NCI-H748 (cell line): ENCODE measurements around the gene ACOT7.

Experiments used
- DNase-seq: peaks from one replicate; lab custom pipeline; 2025; ENCODE audit not compliant: unreplicated experiment; lab: John Stamatoyannopoulos, UW

Gene ACOT7

DNA sequence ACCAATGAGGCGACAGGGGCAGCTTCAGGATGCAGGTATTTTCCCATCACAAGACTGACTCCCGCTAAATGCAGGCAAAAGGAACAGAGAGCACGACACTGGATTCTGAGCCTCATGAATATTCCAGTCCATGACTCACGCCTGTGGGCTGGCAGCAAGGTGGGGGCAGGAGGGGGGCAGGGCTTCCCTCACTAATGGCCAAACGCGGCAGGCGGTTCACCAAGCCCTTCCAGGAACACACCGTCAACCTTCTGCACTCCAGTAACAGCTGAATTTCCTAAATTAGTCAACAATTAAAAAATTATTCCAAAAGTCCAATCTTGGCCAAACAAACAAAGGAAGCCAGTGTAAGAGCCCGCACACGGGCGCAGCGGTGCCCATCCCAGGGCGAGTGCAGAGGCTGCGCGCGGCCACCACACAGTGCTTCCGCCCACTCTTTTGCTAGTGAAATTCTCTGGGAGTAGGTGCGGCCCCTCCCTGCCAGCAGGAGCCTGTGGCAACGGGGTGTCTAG, 120.1 kb downstream of the ACOT7 start:
- peak; percentile 25 for DNase-seq

DNA sequence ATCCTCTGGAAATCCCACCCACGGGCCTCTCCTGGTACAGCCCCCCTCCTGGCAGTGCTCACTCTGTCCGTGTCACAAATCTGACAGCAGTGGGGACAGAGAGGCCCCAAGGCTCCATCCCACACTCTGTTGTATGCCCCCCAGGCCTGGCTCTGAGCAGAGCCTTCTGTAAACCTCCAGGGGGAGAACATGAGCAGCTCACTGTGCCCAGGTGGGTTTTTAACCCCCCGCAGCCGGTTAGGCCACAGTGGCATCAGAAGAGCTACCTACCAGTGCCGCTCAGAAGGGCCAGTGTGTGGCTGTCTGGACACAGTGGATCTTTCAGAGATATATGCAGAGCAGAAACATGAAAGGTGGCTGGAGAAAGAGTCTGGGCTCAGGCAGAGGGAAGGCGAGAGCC, 120.7 kb downstream of the ACOT7 start:
- DNase-seq: no peak

DNA sequence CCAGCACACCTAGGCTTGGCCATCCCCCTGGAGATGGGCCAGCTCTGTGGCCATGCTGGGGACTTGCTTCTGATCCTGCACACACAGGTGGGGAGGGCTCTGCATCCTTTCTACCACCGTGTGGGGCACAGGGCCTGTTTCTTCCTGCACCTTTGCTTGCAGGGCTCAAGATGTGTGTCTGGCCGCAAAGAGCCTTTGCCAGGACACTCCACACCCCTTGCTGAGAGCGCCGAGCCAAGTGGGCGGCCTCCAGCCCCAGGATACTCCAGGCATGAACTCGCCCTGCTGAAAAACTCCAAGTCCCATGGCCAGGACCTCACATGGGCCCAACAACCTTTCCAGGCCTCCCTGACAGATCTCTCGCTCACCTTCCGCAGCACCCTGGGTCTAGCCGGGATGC, 121.1 kb downstream of the ACOT7 start:
- no peak for DNase-seq

DNA sequence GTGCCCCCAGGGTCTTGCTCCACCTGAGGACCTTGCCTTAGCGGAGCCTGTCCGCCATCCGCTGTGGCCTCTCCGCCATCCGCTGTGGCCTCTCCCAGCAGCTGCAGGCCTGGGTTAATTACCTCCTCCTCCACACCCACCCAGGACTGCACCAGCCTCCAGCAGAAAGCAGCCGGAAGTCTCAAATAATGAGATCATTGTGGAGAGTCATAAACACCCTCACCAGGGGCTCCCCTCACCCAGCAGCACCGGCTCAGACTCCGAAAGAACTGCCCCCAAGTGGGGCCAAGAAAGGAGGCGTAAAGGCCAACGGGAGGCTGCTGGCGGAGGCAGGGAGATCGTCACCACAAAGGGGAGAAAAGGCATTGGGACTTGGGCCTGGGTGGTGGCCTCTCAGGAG, 122.0 kb downstream of the ACOT7 start:
- DNase-seq: peak; percentile 82

DNA sequence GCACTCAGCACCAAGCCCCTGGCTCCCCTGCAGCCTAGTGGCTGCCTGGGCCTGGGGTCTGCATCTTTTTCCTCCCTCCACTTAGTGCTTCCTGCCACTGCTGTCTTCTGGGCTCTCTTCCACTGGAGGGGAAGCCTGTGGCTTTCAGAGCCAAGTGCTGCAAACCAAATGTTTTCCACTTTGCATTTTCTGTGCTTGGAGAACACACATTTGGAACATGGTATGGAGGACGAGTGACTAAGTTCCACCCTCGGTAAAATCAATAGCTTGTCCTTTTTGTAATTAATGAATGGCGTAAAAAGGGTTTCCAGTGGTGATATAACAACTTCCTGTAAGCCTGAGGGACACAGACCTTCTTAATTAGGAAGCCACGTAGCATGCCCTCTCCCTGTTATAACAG, 122.6 kb downstream of the ACOT7 start:
- peak; percentile 52 for DNase-seq

DNA sequence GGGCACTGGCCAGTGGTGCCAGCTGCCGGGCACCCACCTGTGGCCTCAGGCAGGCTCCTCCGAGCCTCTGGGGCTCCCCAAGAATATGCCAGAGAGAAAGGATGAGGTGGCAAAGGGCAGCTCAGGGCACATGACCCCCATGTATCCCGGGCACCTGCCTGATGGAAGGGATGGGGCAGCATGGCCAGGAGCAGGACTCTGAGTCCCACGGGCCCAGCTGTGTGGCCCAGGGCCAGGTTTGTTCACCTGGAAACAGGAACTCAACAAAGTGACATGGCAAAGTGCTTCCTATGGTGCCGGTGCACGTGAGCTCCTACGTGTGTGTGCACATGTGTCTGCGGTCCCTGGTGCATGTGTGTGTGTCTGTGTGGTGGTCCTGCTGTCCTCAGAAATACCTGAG, 123.2 kb downstream of the ACOT7 start:
- peak; percentile 48 for DNase-seq

DNA sequence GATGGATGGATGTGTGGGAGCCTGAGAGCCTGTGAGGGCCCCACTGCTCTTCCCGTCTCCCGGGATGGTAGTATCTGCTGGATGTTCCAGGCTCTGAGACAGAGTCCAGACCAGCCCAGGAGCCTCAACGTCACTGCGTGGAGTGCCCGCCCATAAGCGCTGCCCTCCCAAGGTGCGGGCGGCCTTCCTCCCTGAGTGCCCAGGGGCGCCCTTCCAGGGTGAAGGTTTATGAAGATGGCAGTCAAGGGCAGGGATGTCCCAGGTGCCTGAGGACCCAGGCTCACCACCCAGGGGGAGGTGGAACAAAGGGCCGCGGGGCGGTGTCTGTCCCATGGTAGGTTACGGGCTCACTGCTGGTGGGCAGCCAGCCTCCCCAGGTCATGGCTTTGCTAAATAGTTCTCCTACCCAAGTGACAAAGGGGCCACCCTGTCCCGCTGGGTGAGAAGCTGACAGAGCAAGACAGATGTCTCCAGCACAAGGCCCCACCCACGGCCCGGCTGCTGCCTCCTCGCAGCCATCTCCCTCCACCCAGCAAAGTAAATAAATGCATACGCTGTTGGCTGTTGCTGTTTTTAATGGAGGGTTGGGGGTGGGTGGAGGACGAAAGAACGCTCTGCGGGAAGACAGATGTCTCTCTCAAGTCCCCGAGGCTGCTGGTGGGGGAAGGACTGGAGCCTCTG, 123.7 kb downstream of the ACOT7 start:
- DNase-seq: peak; percentile 87

DNA sequence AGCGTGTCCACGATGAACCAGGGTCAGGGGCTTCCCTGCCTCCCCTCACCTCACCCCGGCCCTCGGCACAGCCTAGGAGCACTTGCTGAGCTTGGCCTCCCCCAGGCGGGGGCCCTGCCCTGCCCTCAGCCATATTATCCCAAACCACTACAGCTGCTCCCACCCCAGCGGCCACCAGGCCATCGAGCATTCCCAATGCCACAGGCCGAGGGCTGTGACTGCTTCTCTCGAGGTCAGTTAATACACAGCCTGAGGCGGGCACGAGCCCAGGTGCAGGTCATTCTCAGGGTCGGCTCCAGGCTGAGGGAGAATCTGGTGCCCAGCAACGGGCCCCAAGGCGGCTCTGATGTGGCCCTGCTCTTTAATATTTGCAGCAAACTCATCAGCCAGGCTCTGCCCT, 124.3 kb downstream of the ACOT7 start:
- no peak for DNase-seq

DNA sequence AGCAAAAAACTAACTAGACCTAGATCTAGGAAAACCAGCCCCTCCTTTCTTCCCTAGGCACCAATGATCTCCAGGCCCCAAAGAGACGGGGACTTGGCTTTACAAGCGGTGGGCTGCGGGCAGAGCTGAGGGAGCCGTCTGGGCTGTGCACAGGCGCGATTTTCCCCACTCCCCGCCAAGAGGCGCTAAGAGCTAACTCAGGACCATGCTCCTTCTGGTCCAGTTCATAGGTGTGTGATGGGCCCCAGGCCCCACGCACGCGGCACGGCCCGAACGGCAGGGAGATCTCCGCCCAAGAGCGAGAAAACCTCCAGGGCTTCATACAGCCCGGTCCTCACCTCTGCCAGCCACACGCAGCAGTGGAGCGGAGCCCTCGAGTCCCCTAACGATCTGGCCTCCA, 125.2 kb downstream of the ACOT7 start:
- no peak for DNase-seq

DNA sequence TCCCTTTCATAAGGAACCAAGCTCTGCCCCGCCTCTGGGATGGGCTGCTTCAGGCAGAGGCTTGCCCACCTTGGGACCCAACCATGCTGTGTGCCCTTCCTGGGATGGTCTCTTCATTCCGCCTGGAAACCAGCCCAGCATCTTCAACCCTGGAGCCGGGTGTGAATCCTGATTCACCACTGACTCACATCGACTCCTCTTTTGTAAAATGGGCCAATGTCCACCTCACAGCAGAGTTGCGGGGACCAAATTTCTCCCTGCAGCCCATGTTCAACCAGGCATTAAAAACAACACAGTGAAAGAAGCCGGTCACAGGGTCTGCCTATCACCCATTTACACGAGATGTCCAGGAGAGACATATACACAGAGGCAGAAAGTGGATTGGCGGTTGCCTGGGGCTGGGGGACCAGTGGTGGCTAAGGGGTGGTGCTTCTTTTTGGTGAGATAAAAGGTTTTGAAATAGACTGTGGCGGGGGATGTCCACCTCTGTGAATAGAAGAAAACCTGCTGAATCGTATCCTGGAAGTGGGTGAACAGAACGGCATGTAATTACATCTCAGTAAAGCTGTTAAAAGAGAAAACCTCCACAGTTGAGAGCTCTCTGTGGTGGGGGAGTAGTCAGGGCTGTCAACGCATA, 125.8 kb downstream of the ACOT7 start:
- no peak for DNase-seq

- DNase-seq: no peak
These were observed 126.9 kb downstream of the ACOT7 start for GRCh38 chr1:6266641-6267040.

GRCh38 chr1:6265151-6265550, 128.4 kb downstream of the ACOT7 start:
- DNase-seq: no peak

GRCh38 chr1:6263716-6264115, 129.9 kb downstream of the ACOT7 start:
- DNase-seq: no peak

GRCh38 chr1:6262555-6263420, 130.8 kb downstream of the ACOT7 start:
- DNase-seq: no peak

- peak; percentile 29 for DNase-seq
These were observed 132.0 kb downstream of the ACOT7 start for GRCh38 chr1:6261615-6261995.

- peak; percentile 53 for DNase-seq
These were observed 132.5 kb downstream of the ACOT7 start, which contains the start of gene GPR153 for GRCh38 chr1:6260961-6261614. GPR153 (minus strand) TSS chr1:6261098; CDS start chr1:6254905, 6,193 bp downstream.

- DNase-seq: peak; percentile 50
These were observed 133.1 kb downstream of the ACOT7 start for GRCh38 chr1:6260433-6260934.

- DNase-seq: peak; percentile 75
These were observed 133.8 kb downstream of the ACOT7 start for GRCh38 chr1:6259491-6260362.

DNA sequence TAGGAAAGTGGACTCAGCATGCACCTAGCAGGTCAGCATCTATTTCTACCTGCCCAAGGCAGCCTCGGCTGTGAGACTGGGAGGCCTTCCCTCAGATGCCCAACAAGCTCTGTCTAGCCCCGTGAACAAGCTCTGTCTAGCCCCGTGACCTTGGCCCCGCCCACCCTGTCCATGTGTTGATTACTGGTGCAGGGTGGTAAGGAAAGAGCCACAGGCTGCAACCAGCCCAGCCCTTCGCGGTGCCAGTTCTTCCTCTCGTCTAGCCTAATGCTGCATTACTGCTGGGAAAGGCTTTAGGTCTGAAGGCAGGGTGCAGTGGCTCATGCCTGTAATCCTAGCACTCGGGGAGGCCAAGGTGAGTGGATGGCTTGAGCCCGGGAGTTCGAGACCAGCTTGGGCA, 134.9 kb downstream of the ACOT7 start:
- DNase-seq: no peak

DNA sequence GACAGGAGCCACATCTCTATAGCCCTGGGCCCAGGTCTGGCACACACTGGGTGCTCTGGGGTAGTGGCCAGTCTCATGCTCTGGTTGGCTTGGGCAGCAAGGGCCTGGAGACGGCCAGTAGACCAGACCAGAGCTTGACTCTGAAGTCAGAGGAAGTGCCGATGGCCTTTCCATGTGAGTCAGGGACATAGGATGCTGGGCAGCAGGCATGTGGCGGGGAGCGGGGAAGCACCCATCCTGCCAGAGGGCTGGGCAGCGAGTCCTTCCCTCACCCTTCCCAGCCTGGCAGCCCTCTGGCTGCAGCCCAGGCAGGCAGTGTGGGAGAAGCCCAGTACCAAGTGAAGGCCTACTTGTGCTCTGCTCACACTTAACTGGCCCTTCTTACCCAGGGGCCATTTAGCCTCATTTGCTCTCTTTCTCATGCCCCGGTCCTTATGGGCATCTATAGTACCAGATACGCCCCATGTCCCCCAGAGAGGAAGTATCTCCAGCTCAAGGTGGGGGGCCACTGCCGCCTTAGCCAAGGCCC, 136.0 kb downstream of the ACOT7 start:
- DNase-seq: no peak
